ENCODE results near the gene PROC.
"Not testable (repeated sequence)": the region's sequence is repeated elsewhere in the genome, so short reads cannot be mapped to it uniquely, and the experiment has no call there.

PROC gene

DNA sequence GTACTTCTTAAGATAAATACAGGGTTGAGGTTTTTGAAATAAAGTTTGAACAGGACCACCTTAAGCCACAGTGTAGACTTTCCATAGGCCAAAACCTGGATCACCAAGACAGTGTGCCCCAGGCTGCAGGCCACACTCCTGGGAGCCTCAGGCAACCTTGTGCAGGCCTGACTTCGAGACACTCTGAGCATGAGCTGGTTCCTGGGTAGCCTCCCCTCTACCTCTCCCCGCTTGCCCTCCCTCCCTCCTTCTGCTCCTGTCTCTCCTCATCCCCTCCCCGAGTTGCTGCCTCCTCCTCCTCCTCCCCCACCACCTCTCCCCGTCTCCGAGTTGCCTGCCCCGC lies 10.6 kb upstream of the PROC start:
- H3K4me1 ChIP-seq (ENCODE audit: control insufficient read depth, insufficient read depth, low read length): peaks cover 16% of the 10 kb centered on the region
- peak overlapping the region; percentile 11 for H3K27ac ChIP-seq (ENCODE audit: low read length)
- H3K9me3 ChIP-seq (ENCODE audit: control insufficient read depth in 2 of 2, low read length in 2 of 2): no peaks in the 10 kb centered on the region
- H3K36me3 ChIP-seq (ENCODE audit: control insufficient read depth in 2 of 2, insufficient read depth in 2 of 2, low read length in 2 of 2): no peaks in the 10 kb centered on the region
- peak overlapping the region in 1 of 2 donors; percentile 65 for H3K4me3 ChIP-seq (ENCODE audit: low read length in 2 of 2)
- H3K9ac ChIP-seq (ENCODE audit: low read length in 2 of 2): peak overlapping the region in 1 of 2 donors; percentile 1
- H3K27me3 ChIP-seq (ENCODE audit: control insufficient read depth in 1 of 2, insufficient read depth in 2 of 2, low read length in 2 of 2): no peaks in the 10 kb centered on the region

DNA sequence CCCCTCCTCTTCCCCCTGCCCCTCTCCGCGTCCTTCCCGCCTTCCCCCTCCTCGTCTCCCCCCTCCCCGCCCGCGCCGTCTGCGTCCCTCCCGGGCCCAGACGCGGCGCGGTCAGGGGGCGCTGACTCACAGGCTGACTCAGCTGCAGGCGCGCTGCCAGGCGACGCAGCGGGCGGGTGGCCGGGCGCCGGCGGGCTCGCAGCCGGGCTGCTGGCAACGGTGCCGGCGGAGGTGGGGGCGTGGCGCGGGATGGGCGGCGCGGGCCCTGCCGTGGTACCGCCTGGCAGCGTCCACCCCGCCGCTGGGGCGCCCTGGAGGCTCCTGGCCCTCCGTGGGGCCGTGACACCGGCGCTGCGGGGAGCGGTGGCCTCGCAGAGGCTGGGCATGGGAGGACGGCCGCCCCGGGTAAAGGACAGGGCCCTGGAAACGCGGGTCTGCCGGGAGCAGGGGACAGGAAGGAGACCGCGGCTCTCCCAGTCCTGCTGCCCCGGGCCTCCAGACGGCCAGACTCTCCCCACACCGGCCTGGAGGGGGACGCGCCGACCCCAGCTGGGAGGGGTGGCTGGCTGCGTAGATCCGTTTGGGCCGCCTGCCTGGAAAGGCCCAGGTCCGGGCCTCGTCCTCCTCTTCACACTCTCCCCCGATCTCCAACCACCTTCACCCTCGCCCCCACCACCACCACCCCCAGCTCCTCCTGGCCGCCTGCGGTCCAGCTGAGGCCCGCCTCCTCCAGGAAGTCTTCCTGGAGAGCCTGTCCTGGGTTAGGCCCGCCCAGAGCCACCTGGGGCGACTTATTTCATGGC lies 10.0 kb upstream of the PROC start:
- Histone ChIP-seq H3K4me3 (ENCODE audit: low read length in 2 of 2) (peak overlapping the region; percentile 41 to 71), H3K27me3 (ENCODE audit: control insufficient read depth in 1 of 2, insufficient read depth in 2 of 2, low read length in 2 of 2) (no peaks in the 10 kb centered on the region), H3K4me1 (ENCODE audit: control insufficient read depth, insufficient read depth, low read length) (peaks cover 16% of the 10 kb centered on the region), H3K9ac (ENCODE audit: low read length in 2 of 2) (peak overlapping the region; percentile 13 to 60), H3K9me3 (ENCODE audit: control insufficient read depth in 2 of 2, low read length in 2 of 2) (no peaks in the 10 kb centered on the region), H3K36me3 (ENCODE audit: control insufficient read depth in 2 of 2, insufficient read depth in 2 of 2, low read length in 2 of 2) (no peaks in the 10 kb centered on the region), H3K27ac (ENCODE audit: low read length) (peak overlapping the region; percentile 70)

DNA sequence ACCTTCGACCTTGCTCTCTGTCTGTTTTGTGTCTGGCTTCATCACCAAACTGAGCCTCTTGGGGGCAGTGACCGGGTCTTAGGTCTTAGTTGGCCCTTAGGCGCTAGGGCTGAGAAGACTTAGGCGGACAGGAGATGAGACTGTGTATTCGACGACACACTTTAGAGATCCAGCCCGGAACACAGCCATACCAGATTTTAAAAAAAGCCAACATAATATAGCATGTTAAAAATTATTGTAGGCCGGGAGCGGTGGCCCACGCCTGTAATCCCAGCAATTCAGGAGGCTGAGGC lies 9.5 kb upstream of the PROC start:
- H3K4me3 ChIP-seq (ENCODE audit: low read length in 2 of 2): no peak overlapping the region
- peak overlapping the region in 1 of 2 donors; percentile 60 for H3K9ac ChIP-seq (ENCODE audit: low read length in 2 of 2)
- H3K9me3 ChIP-seq (ENCODE audit: control insufficient read depth in 2 of 2, low read length in 2 of 2): no peaks in the 10 kb centered on the region
- peak overlapping the region; percentile 70 for H3K27ac ChIP-seq (ENCODE audit: low read length)
- H3K27me3 ChIP-seq (ENCODE audit: control insufficient read depth in 1 of 2, insufficient read depth in 2 of 2, low read length in 2 of 2): no peaks in the 10 kb centered on the region
- peaks cover 16% of the 10 kb centered on the region for H3K4me1 ChIP-seq (ENCODE audit: control insufficient read depth, insufficient read depth, low read length)
- H3K36me3 ChIP-seq (ENCODE audit: control insufficient read depth in 2 of 2, insufficient read depth in 2 of 2, low read length in 2 of 2): no peaks in the 10 kb centered on the region

DNA sequence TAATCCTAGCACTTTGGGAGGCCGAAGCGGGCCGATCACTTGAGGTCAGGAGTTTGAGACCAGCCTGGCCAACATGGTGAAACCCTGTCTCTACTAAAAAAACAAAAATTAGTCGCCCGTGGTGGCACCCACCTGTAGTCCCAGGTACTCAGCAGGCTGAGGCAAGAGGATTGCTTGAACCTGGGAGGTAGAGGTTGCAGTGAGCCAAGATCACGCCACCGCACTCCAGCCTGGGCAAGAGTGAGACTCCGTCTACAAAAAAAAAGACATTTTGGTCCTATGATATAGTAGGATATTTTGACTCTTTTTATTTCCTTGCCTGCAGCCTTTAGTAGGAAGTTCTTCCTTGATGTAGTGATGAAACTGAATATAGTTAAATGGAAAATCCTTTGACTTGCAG lies 8.5 kb upstream of the PROC start:
- not testable (repeated sequence) for H3K27ac ChIP-seq (ENCODE audit: low read length)

DNA sequence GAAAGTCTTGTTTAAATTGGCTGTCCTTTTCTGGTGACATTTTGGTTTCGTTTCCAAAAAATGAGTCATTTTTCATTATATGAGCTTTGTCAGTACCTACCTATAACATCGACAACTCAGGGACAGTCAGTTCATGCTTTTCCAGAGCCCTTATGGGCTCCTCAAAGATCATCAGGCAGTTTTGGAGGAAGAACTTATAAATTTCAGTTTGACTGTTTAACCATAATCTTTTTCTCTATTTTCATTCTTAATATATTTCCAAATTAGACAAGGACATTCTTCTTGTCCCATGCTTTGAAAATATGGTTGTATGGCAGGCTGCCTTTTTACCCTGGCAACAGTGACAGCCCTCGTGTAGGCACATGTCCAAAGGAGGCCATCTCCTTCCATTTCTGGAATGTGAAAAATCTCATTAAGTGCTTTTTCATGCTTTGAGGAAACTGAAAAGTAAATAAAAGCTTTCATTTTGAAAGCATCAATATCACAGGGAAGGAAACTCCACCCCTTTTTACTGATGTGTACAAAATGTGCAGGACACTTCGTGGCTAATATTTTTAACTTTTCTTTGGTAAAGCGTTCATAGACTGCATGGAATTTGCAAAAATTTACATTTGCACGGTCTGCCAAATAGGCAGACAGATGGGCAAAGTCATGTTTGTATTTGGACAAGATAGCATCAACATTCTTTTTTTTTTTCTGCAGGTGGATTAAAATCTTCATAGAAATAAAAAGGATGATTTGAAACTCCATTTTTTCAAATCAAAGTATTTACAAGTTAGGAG lies 7.2 kb upstream of the PROC start:
- Histone ChIP-seq H3K9ac (ENCODE audit: low read length in 2 of 2) (no peak overlapping the region), H3K27me3 (ENCODE audit: control insufficient read depth in 1 of 2, insufficient read depth in 2 of 2, low read length in 2 of 2) (peaks cover under 1% of the 10 kb centered on the region in 2 donors), H3K9me3 (ENCODE audit: control insufficient read depth in 2 of 2, low read length in 2 of 2) (no peaks in the 10 kb centered on the region), H3K36me3 (ENCODE audit: control insufficient read depth in 2 of 2, insufficient read depth in 2 of 2, low read length in 2 of 2) (no peaks in the 10 kb centered on the region), H3K4me1 (ENCODE audit: control insufficient read depth, insufficient read depth, low read length) (peaks cover 10% of the 10 kb centered on the region), H3K27ac (ENCODE audit: low read length) (no peak overlapping the region), H3K4me3 (ENCODE audit: low read length in 2 of 2) (peak overlapping the region in 1 of 2 donors; percentile 3)

More for the DNA sequence above, 8.5 kb upstream of the PROC start:
- H3K4me3 ChIP-seq (ENCODE audit: low read length in 2 of 2); H3K36me3 ChIP-seq (ENCODE audit: control insufficient read depth in 2 of 2, insufficient read depth in 2 of 2, low read length in 2 of 2); H3K27me3 ChIP-seq (ENCODE audit: control insufficient read depth in 1 of 2, insufficient read depth in 2 of 2, low read length in 2 of 2); H3K9ac ChIP-seq (ENCODE audit: low read length in 2 of 2); H3K9me3 ChIP-seq (ENCODE audit: control insufficient read depth in 2 of 2, low read length in 2 of 2): not testable (repeated sequence)
- peaks cover 14% of the 10 kb centered on the region for H3K4me1 ChIP-seq (ENCODE audit: control insufficient read depth, insufficient read depth, low read length)

- no peak overlapping the region for H3K9ac ChIP-seq (ENCODE audit: low read length in 2 of 2)
- no peaks in the 10 kb centered on the region for H3K36me3 ChIP-seq (ENCODE audit: control insufficient read depth in 2 of 2, insufficient read depth in 2 of 2, low read length in 2 of 2)
- peaks cover 8% of the 10 kb centered on the region in 2 donors for H3K27me3 ChIP-seq (ENCODE audit: control insufficient read depth in 1 of 2, insufficient read depth in 2 of 2, low read length in 2 of 2)
- H3K4me1 ChIP-seq (ENCODE audit: control insufficient read depth, insufficient read depth, low read length): peaks cover 15% of the 10 kb centered on the region
- no peak overlapping the region for H3K4me3 ChIP-seq (ENCODE audit: low read length in 2 of 2)
- no peaks in the 10 kb centered on the region for H3K9me3 ChIP-seq (ENCODE audit: control insufficient read depth in 2 of 2, low read length in 2 of 2)
- no peak overlapping the region for H3K27ac ChIP-seq (ENCODE audit: low read length)
Measured at GRCh38 chr2:127411653-127412369, 6.4 kb upstream of the PROC start.

DNA sequence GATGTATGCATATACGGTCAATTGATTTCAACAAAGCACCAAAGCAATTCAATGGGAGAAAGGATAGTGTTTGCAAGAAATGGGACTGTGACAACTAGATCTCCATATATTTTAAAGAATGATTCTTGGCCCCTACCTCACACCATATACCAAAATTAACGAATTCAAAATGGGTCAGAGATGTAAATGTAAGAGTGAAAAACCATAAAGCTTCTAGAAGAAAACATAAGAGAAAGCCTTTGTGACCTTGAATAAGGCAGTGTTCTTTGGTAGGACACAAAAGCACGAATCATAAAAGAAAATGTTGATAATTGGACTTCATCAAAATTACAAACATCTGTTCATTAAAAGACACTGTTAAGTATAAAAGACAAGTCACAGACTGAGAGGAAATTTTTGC lies 5.0 kb upstream of the PROC start:
- H3K27ac ChIP-seq (ENCODE audit: low read length): no peak overlapping the region
- peaks cover 12 to 21% of the 10 kb centered on the region in 2 donors for H3K27me3 ChIP-seq (ENCODE audit: control insufficient read depth in 1 of 2, insufficient read depth in 2 of 2, low read length in 2 of 2)
- no peaks in the 10 kb centered on the region for H3K9me3 ChIP-seq (ENCODE audit: control insufficient read depth in 2 of 2, low read length in 2 of 2)
- no peak overlapping the region for H3K9ac ChIP-seq (ENCODE audit: low read length in 2 of 2)
- no peaks in the 10 kb centered on the region for H3K36me3 ChIP-seq (ENCODE audit: control insufficient read depth in 2 of 2, insufficient read depth in 2 of 2, low read length in 2 of 2)
- no peak overlapping the region for H3K4me3 ChIP-seq (ENCODE audit: low read length in 2 of 2)
- peaks cover 10% of the 10 kb centered on the region for H3K4me1 ChIP-seq (ENCODE audit: control insufficient read depth, insufficient read depth, low read length)

GRCh38 chr2:127413782-127414637 lies 4.2 kb upstream of the PROC start:
- Histone ChIP-seq H3K9ac (ENCODE audit: low read length in 2 of 2) (no peak overlapping the region), H3K9me3 (ENCODE audit: control insufficient read depth in 2 of 2, low read length in 2 of 2) (no peaks in the 10 kb centered on the region), H3K27me3 (ENCODE audit: control insufficient read depth in 1 of 2, insufficient read depth in 2 of 2, low read length in 2 of 2) (peaks cover 12 to 26% of the 10 kb centered on the region in 2 donors), H3K4me1 (ENCODE audit: control insufficient read depth, insufficient read depth, low read length) (peaks cover 10% of the 10 kb centered on the region), H3K4me3 (ENCODE audit: low read length in 2 of 2) (no peak overlapping the region), H3K27ac (ENCODE audit: low read length) (no peak overlapping the region), H3K36me3 (ENCODE audit: control insufficient read depth in 2 of 2, insufficient read depth in 2 of 2, low read length in 2 of 2) (no peaks in the 10 kb centered on the region)

DNA sequence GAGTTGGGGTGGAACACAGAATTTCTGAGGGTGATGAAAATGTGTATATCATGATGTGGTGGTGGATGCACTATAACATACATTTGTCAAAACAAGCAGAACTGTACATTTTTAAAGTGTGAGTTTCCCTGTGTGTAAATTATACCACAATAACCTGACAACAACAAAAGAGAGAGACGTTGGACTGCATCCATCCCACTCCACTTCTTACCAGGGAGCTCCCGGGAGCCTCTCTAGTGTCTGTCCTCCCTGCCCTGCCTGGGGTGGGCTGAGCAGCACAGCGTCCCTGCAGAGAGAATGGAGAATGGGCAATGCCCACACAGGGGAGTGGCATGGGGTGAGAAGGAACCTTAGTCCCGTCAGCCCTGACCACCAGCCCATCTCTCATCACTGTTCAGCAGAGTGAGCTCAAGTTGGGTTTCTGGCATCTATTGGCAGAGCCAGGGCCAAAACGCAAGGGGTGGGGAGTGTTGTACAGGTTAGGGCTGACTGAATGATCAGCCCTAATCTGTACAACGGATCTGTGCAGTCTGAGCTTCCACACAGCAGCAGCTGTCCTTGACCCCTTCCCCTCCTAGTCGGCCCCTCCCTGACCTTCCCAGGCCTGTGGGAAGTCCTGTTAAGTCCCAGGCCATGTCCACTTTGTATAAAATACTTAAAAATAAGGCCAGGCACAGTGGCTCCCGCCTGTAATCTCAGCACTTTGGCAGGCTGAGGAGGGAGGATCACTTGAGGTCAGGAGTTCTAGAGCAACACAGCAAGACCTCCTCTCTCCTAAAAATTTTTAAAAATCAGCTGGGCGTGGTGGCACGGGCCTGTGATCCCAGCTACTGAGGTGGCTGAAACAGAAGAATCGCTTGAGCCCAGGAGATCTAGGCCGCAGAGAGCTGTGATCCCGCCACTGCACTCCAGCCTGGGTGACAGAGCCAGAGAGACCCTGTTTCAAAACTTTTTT lies 3.3 kb upstream of the PROC start:
- Histone ChIP-seq H3K9ac (ENCODE audit: low read length in 2 of 2) (no peak overlapping the region), H3K4me3 (ENCODE audit: low read length in 2 of 2) (no peak overlapping the region), H3K27ac (ENCODE audit: low read length) (no peak overlapping the region), H3K36me3 (ENCODE audit: control insufficient read depth in 2 of 2, insufficient read depth in 2 of 2, low read length in 2 of 2) (no peaks in the 10 kb centered on the region), H3K4me1 (ENCODE audit: control insufficient read depth, insufficient read depth, low read length) (peaks cover 10% of the 10 kb centered on the region), H3K9me3 (ENCODE audit: control insufficient read depth in 2 of 2, low read length in 2 of 2) (no peaks in the 10 kb centered on the region), H3K27me3 (ENCODE audit: control insufficient read depth in 1 of 2, insufficient read depth in 2 of 2, low read length in 2 of 2) (peaks cover 12 to 26% of the 10 kb centered on the region in 2 donors)

All from stomach smooth muscle (tissue), 2 donors.